ENCODE data around the gene PCDH9. TPM values are rescaled to one million over a fixed set of nuclear protein-coding genes. Genes with fewer than 3 reads are reported as not detected.
A peak's percentile ranks its signal among the peaks of the same experiment; 100 is the strongest.

The PCDH9 gene
- total RNA-seq, 1 donor from 2014 or later, result 9.8 TPM

GRCh38 chr13:66927562-66927961 is 302.6 kb downstream of the PCDH9 start:
- TF ChIP-seq, protein P1, sequence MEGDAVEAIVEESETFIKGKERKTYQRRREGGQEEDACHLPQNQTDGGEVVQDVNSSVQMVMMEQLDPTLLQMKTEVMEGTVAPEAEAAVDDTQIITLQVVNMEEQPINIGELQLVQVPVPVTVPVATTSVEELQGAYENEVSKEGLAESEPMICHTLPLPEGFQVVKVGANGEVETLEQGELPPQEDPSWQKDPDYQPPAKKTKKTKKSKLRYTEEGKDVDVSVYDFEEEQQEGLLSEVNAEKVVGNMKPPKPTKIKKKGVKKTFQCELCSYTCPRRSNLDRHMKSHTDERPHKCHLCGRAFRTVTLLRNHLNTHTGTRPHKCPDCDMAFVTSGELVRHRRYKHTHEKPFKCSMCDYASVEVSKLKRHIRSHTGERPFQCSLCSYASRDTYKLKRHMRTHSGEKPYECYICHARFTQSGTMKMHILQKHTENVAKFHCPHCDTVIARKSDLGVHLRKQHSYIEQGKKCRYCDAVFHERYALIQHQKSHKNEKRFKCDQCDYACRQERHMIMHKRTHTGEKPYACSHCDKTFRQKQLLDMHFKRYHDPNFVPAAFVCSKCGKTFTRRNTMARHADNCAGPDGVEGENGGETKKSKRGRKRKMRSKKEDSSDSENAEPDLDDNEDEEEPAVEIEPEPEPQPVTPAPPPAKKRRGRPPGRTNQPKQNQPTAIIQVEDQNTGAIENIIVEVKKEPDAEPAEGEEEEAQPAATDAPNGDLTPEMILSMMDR (IDR thresholded peaks at IDR 0.05), result no peak
- Mint-ChIP-seq H3K4me3 (ENCODE audit: unreplicated experiment) (no peak overlapping the region), H3K27me3 (ENCODE audit: low read depth) (no peaks in the 10 kb centered on the region), H3K27ac (ENCODE audit: unreplicated experiment) (no peak overlapping the region), H3K9me3 (ENCODE audit: low read depth) (no peaks in the 10 kb centered on the region), H3K36me3 (ENCODE audit: low read depth) (no peaks in the 10 kb centered on the region), H3K4me1 (ENCODE audit: low read depth) (peaks cover 16% of the 10 kb centered on the region)
- no peak for DNase-seq (ENCODE audit: low spot score)

DNA sequence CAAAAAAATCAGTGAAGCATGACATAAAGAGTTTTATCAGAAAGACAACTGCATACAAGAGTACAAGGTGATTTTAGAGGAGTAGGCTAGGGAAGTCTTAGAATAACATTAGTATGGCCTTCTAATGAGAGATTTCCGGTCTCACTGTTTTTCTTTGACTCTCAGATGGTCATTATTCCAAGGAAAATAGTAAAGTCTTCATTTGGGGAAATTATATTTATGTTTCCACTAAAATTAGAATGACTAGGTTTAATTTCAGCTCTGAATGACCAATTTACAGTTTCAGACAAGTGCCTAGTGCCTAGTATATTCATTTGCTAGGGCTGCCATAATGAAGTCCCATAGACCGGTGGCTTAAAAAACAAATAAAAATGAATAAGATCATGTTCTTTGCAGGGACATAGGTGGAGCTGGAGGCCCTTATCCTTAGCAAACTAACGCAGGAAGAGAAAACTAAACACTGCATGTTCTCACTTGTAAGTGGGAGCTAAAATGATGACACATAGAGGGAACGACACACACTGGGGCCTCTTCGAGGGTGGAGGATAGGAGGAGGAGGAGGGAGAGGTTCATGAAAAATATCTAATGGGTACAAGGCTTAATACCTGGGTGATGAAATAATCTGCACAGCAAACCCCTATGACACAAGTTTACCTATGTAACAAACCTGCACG is 303.1 kb downstream of the PCDH9 start:
- H3K9me3 Mint-ChIP-seq (ENCODE audit: low read depth), result no peaks in the 10 kb centered on the region
- H3K27ac Mint-ChIP-seq (ENCODE audit: unreplicated experiment), result no peak overlapping the region
- no peak for DNase-seq (ENCODE audit: low spot score)
- H3K4me3 Mint-ChIP-seq (ENCODE audit: unreplicated experiment), result no peak overlapping the region
- H3K4me1 Mint-ChIP-seq (ENCODE audit: low read depth), result peaks cover 16% of the 10 kb centered on the region
- no peaks in the 10 kb centered on the region for H3K36me3 Mint-ChIP-seq (ENCODE audit: low read depth)
- TF ChIP-seq, protein P1 (IDR thresholded peaks at IDR 0.05), result peak; percentile 39
- H3K27me3 Mint-ChIP-seq (ENCODE audit: low read depth), result no peaks in the 10 kb centered on the region

DNA sequence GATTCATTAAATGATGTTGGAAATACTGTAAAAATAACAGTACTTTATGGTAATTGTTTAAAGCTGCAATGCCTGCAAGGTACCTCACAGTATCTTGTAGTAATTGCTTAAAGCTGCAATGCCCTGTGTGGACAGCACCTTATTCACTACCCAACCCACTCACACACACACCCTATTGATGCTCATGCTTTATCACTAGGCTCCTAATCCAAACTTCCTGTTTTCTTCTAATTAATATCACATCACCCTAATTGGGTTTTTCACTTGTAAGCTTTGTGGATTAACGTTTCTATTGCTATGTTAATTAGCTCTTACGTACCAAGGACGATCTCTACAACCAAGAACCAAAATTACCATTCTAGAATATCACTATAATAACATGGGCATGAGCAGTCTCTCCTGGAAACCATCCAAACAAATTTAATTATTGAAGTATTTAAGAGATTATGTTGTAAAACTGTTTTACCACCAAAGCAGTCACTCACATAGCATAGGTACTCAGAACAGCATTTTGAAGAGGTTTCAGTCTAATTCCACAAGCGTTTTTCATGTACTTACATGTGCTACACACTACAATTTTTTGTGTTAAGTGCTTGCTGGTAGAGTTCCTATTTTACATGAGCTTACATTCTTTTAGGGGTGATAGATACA is 303.8 kb downstream of the PCDH9 start:
- DNase-seq (ENCODE audit: low spot score), result no peak
- Mint-ChIP-seq H3K9me3 (ENCODE audit: low read depth) (no peaks in the 10 kb centered on the region), H3K4me1 (ENCODE audit: low read depth) (peaks cover 16% of the 10 kb centered on the region), H3K4me3 (ENCODE audit: unreplicated experiment) (no peak overlapping the region), H3K27ac (ENCODE audit: unreplicated experiment) (no peak overlapping the region), H3K27me3 (ENCODE audit: low read depth) (no peaks in the 10 kb centered on the region), H3K36me3 (ENCODE audit: low read depth) (no peaks in the 10 kb centered on the region)
- TF ChIP-seq, protein P1 (IDR thresholded peaks at IDR 0.05), result no peak

DNA sequence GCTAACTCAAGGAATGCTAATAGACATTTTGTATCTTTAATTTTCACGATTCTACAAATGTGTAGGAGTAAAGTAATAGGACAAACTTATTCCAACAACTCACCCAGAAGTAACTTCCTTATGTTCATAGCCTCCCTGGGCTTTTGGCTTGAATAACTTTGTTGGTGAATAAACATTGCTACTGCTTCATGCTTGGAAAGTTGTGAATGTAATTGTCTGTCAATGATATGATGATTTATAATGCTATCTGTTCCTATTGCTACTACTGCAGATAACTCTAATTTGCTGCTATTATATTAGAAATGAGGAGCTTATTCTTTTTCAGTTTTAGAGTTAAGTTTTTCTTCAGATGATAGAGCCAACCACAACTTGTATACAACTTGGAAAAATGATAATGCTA is 307.7 kb downstream of the PCDH9 start:
- DNase-seq (ENCODE audit: low spot score), result no peak
- TF ChIP-seq, protein P1 (IDR thresholded peaks at IDR 0.05), result no peak
- Mint-ChIP-seq H3K4me1 (ENCODE audit: low read depth) (peaks cover 13% of the 10 kb centered on the region), H3K27me3 (ENCODE audit: low read depth) (no peaks in the 10 kb centered on the region), H3K9me3 (ENCODE audit: low read depth) (peaks cover 8% of the 10 kb centered on the region), H3K4me3 (ENCODE audit: unreplicated experiment) (no peak overlapping the region), H3K36me3 (ENCODE audit: low read depth) (peaks cover 2% of the 10 kb centered on the region), H3K27ac (ENCODE audit: unreplicated experiment) (no peak overlapping the region)

DNA sequence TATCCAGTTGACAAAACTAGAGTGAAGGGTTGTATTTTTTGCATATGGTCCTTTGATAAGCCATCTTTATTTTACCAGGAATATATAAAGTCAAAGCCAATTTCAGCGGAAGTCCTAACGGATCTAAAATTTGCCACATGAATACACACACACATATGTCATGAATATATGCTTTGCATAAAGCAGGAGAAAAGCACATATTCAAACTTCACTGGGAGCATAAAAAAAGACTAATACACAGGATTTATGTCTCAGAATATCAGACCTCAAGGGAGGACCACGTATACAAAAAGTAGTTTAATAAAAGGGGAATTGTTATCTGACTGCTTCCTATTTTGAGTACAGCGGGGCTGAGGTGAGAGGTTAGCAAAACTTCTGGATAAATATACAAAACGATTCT is 308.7 kb downstream of the PCDH9 start:
- no peaks in the 10 kb centered on the region for H3K27me3 Mint-ChIP-seq (ENCODE audit: low read depth)
- H3K27ac Mint-ChIP-seq (ENCODE audit: unreplicated experiment), result no peak overlapping the region
- H3K4me3 Mint-ChIP-seq (ENCODE audit: unreplicated experiment), result no peak overlapping the region
- peaks cover 8% of the 10 kb centered on the region for H3K9me3 Mint-ChIP-seq (ENCODE audit: low read depth)
- H3K4me1 Mint-ChIP-seq (ENCODE audit: low read depth), result peaks cover 3% of the 10 kb centered on the region
- TF ChIP-seq, protein P1 (IDR thresholded peaks at IDR 0.05), result no peak
- no peak for DNase-seq (ENCODE audit: low spot score)
- peaks cover 2% of the 10 kb centered on the region for H3K36me3 Mint-ChIP-seq (ENCODE audit: low read depth)
